Inflammatory macrophage treated with lipopolysaccharide for 4 hours (primary cell): ENCODE measurements around the gene RTF2.
"Not testable (repeated sequence)": the region's sequence is repeated elsewhere in the genome, so short reads cannot be mapped to it uniquely, and the experiment has no call there.

Source experiments
- DNase-seq: peaks from one replicate; pipeline ENCODE4 v3.0.0-alpha.2; 2020

RTF2 gene

GRCh38 chr20:56554869-56555268 is 86.4 kb downstream of the RTF2 start:
- peak; percentile 92 for DNase-seq

GRCh38 chr20:56558968-56559367 is 90.5 kb downstream of the RTF2 start:
- DNase-seq: no peak

- not testable (repeated sequence) for DNase-seq
Observed at GRCh38 chr20:56564526-56564925, 96.1 kb downstream of the RTF2 start.

- no peak for DNase-seq
Observed at GRCh38 chr20:56565511-56565910, 97.1 kb downstream of the RTF2 start.

- DNase-seq: no peak
Observed at GRCh38 chr20:56566621-56567020, 98.2 kb downstream of the RTF2 start.
